Natural killer cell (primary cell): ENCODE measurements around the gene MAP4K1. TPM values are rescaled to one million over a fixed set of nuclear protein-coding genes. Genes with fewer than 3 reads are reported as not detected.
A peak's percentile ranks its signal among the peaks of the same experiment; 100 is the strongest.

Source experiments
- ATAC-seq, 3 donors: fragments of 150-1000 bp in 2 of 3; fragments of 200-7000 bp in 1 of 3; cut with Tn5 transposase; 1 replicate in 1 of 3; 2 replicates in 2 of 3; pipeline ENCODE4 v1.10.0; 2021; ENCODE audit warnings: mild to moderate bottlenecking in 2 of 3, moderate library complexity in 2 of 3
- DNase-seq, 2 donors: peaks; one replicate each; pipeline versions ENCODE4 v3.0.0 to v3.0.0-alpha.2; 2013 to 2021; ENCODE audit warnings: mixed read lengths in 1 of 2
- H3K27ac ChIP-seq: one replicate; pipeline ENCODE4 v1.5.1; 2013; ENCODE audit warnings: mild to moderate bottlenecking, low read length
- H3K27me3 ChIP-seq: one replicate; pipeline ENCODE4 v1.6.1; 2013; ENCODE audit warnings: low read length; ENCODE audit not compliant: control insufficient read depth, insufficient read depth
- H3K36me3 ChIP-seq: one replicate; pipeline ENCODE4 v1.6.1; 2013; ENCODE audit warnings: low read length; ENCODE audit not compliant: control insufficient read depth, insufficient read depth
- H3K4me1 ChIP-seq: one replicate; pipeline ENCODE4 v1.6.1; 2013; ENCODE audit warnings: low read length; ENCODE audit not compliant: control insufficient read depth, insufficient read depth
- H3K4me3 ChIP-seq: one replicate; pipeline ENCODE4 v1.5.1; 2013; ENCODE audit warnings: low read length
- H3K9me3 ChIP-seq: one replicate; pipeline ENCODE4 v1.6.1; 2013; ENCODE audit warnings: low read length; ENCODE audit not compliant: control insufficient read depth, insufficient read depth
- H3K27ac Mint-ChIP-seq, 2 donors: one replicate each; pipeline ENCODE4 v1.8.0; 2022; ENCODE audit warnings: mild to moderate bottlenecking in 2 of 2, mixed read lengths in 2 of 2, moderate library complexity in 1 of 2
- H3K27me3 Mint-ChIP-seq, 2 donors: one replicate each; pipeline ENCODE4 v1.8.0; 2022; ENCODE audit warnings: low read depth in 2 of 2, mixed read lengths in 2 of 2
- H3K36me3 Mint-ChIP-seq: one replicate; pipeline ENCODE4 v1.8.0; 2022; ENCODE audit warnings: mixed read lengths
- H3K4me1 Mint-ChIP-seq, 2 donors: one replicate each; pipeline ENCODE4 v1.8.0; 2022; ENCODE audit warnings: mixed read lengths in 2 of 2
- H3K4me3 Mint-ChIP-seq: one replicate; pipeline ENCODE4 v1.8.0; 2022; ENCODE audit warnings: mild to moderate bottlenecking, moderate library complexity, mixed read lengths
- H3K9me3 Mint-ChIP-seq, 2 donors: one replicate each; pipeline ENCODE4 v1.8.0; 2022; ENCODE audit warnings: mixed read lengths in 2 of 2
- CTCF ChIP-seq: fragments of 200-600 bp; IDR thresholded peaks from one replicate; pipeline ENCODE4 v1.8.0; 2022; ENCODE audit warnings: antibody characterized with exemption
- WGBS: methylation state at CpG from one replicate; pipeline ENCODE4 v1.1.7; 2013; ENCODE audit warnings: missing lambda C conversion rate; ENCODE audit not compliant: insufficient coverage; 5-methylcytosine and 5-hydroxymethylcytosine counted together
- intact Hi-C: fragments of 100-400 bp; cut with micrococcal nuclease; formaldehyde crosslinking; loops from one replicate; pipeline ENCODE4 v1.14.2; 2022
- total RNA-seq, 4 donors: library from RNA; stranded (reverse); fragments of 120-200 nt in 1 of 4; gene quantifications; one replicate each; pipeline versions ENCODE4 v1.2.3 to v1.2.4, GENCODE V29; 2013 to 2022

The MAP4K1 gene
- total RNA-seq, 3 donors from 2014 or later (not counting 1 experiment from before 2014, with no cell fraction given) = 162 to 201 (median 163) TPM

GRCh38 chr19:38565691-38566105, 52.1 kb downstream of the MAP4K1 start:
- H3K4me1 ChIP-seq = peaks cover 18% of the 10 kb centered on the region
- H3K4me3 ChIP-seq = no peak overlapping the region
- no peaks in the 10 kb centered on the region for H3K36me3 Mint-ChIP-seq
- H3K4me1 Mint-ChIP-seq = peaks cover 0 to 25% of the 10 kb centered on the region in 2 donors
- peaks cover 26 to 28% of the 10 kb centered on the region in 2 donors for H3K27me3 Mint-ChIP-seq
- H3K27ac Mint-ChIP-seq = no peak overlapping the region
- H3K27ac ChIP-seq = no peak overlapping the region
- H3K27me3 ChIP-seq = peaks cover 2% of the 10 kb centered on the region
- 55% methylated on average over 21 of the region's 21 CpGs for WGBS
- H3K4me3 Mint-ChIP-seq = peak overlapping the region; percentile 84
- H3K9me3 ChIP-seq = no peaks in the 10 kb centered on the region
- H3K36me3 ChIP-seq = no peaks in the 10 kb centered on the region
- DNase-seq (no peak), ATAC-seq (no peak)
- H3K9me3 Mint-ChIP-seq = no peaks in the 10 kb centered on the region
- intact Hi-C loops = no loop called here
- TF ChIP-seq CTCF = no peak

- DNase-seq (peak in 1 of 2 donors; percentile 44), ATAC-seq (peak; percentile 24 to 68 (median 55))
- TF ChIP-seq CTCF = no peak
- no peaks in the 10 kb centered on the region for H3K9me3 Mint-ChIP-seq
- Histone ChIP-seq H3K27ac (no peak overlapping the region), H3K36me3 (no peaks in the 10 kb centered on the region), H3K27me3 (peaks cover 2% of the 10 kb centered on the region), H3K4me1 (peaks cover 23% of the 10 kb centered on the region), H3K9me3 (no peaks in the 10 kb centered on the region), H3K4me3 (no peak overlapping the region)
- peaks cover 26 to 28% of the 10 kb centered on the region in 2 donors for H3K27me3 Mint-ChIP-seq
- intact Hi-C loops = no loop called here
- 7% methylated on average over 111 of the region's 111 CpGs for WGBS
- H3K4me3 Mint-ChIP-seq = peak overlapping the region; percentile 58
- no peak overlapping the region for H3K27ac Mint-ChIP-seq
- no peaks in the 10 kb centered on the region for H3K36me3 Mint-ChIP-seq
- peaks cover 0 to 25% of the 10 kb centered on the region in 2 donors for H3K4me1 Mint-ChIP-seq
Observed at GRCh38 chr19:38564981-38565690, 52.6 kb downstream of the MAP4K1 start.

- no peaks in the 10 kb centered on the region for H3K9me3 Mint-ChIP-seq
- 99% methylated on average over 9 of the region's 9 CpGs for WGBS
- H3K4me1 ChIP-seq = peaks cover 32% of the 10 kb centered on the region
Observed at GRCh38 chr19:38563475-38563874, 54.3 kb downstream of the MAP4K1 start.

More at GRCh38 chr19:38563475-38563874, 54.3 kb downstream of the MAP4K1 start:
- intact Hi-C loops = no loop called here
- Mint-ChIP-seq H3K4me1 (peaks cover 0 to 30% of the 10 kb centered on the region in 2 donors), H3K36me3 (no peaks in the 10 kb centered on the region), H3K4me3 (no peak overlapping the region), H3K27ac (no peak overlapping the region), H3K27me3 (peaks cover 26 to 28% of the 10 kb centered on the region in 2 donors)
- H3K9me3 ChIP-seq = no peaks in the 10 kb centered on the region
- H3K27me3 ChIP-seq = peaks cover 2% of the 10 kb centered on the region
- no peak overlapping the region for H3K4me3 ChIP-seq
- no peak overlapping the region for H3K27ac ChIP-seq
- TF ChIP-seq CTCF = no peak
- H3K36me3 ChIP-seq = no peaks in the 10 kb centered on the region
- no peak for DNase-seq
- no peak for ATAC-seq
